Activated CD4-positive, alpha-beta T cell treated with anti-CD3 and anti-CD28 coated beads for 36 hours (primary cell): ENCODE data around the gene ECE2. TPM values are rescaled to one million over a fixed set of nuclear protein-coding genes. Genes with fewer than 3 reads are reported as not detected.

Experiments
- ATAC-seq: fragments of 200-7000 bp; cut with Tn5 transposase; one replicate; pipeline ENCODE4 v1.10.0; 2021; ENCODE audit warnings: mild to moderate bottlenecking, moderate library complexity
- CTCF ChIA-PET: fragments of 350-600 bp; sonication (Branson Sonifier 250); formaldehyde crosslinking; loops from one replicate; lab custom pipeline; 2021; ENCODE audit warnings: antibody characterized with exemption; lab: Charles Lee
- POLR2A ChIA-PET: fragments of 350-600 bp; sonication (Branson Sonifier 250); formaldehyde crosslinking; loops from one replicate; lab custom pipeline; 2021; ENCODE audit warnings: antibody characterized with exemption, inconsistent platforms; lab: Charles Lee
- DNase-seq: peaks from one replicate; pipeline ENCODE4 v3.0.0-alpha.2; 2020
- H3K27ac Mint-ChIP-seq: one replicate; pipeline ENCODE4 v1.8.0; 2021; ENCODE audit warnings: mixed read lengths
- H3K27me3 Mint-ChIP-seq: one replicate; pipeline ENCODE4 v1.8.0; 2021; ENCODE audit warnings: mixed read lengths
- H3K36me3 Mint-ChIP-seq: one replicate; pipeline ENCODE4 v1.8.0; 2021; ENCODE audit warnings: low read depth, mixed read lengths
- H3K4me1 Mint-ChIP-seq: one replicate; pipeline ENCODE4 v1.8.0; 2021; ENCODE audit warnings: mixed read lengths
- H3K4me3 Mint-ChIP-seq: one replicate; pipeline ENCODE4 v1.8.0; 2021; ENCODE audit warnings: mild to moderate bottlenecking, moderate library complexity, mixed read lengths
- H3K9me3 Mint-ChIP-seq: one replicate; pipeline ENCODE4 v1.8.0; 2021; ENCODE audit warnings: low read depth, mixed read lengths
- intact Hi-C, 2 experiments: fragments of 100-400 bp; cut with DNase I in 1 of 2; cut with micrococcal nuclease in 1 of 2; formaldehyde crosslinking; loops; one replicate each; pipeline versions ENCODE4 v1.14.2 to v1.15.1; 2022 to 2024; cut with DNase I, micrococcal nuclease
- total RNA-seq, 2 experiments: library from RNA; stranded (reverse); gene quantifications; one replicate each; pipeline ENCODE4 v1.2.3, GENCODE V29; 2021

The ECE2 gene
- total RNA-seq, 2 experiments from 2014 or later, result not detected

DNA sequence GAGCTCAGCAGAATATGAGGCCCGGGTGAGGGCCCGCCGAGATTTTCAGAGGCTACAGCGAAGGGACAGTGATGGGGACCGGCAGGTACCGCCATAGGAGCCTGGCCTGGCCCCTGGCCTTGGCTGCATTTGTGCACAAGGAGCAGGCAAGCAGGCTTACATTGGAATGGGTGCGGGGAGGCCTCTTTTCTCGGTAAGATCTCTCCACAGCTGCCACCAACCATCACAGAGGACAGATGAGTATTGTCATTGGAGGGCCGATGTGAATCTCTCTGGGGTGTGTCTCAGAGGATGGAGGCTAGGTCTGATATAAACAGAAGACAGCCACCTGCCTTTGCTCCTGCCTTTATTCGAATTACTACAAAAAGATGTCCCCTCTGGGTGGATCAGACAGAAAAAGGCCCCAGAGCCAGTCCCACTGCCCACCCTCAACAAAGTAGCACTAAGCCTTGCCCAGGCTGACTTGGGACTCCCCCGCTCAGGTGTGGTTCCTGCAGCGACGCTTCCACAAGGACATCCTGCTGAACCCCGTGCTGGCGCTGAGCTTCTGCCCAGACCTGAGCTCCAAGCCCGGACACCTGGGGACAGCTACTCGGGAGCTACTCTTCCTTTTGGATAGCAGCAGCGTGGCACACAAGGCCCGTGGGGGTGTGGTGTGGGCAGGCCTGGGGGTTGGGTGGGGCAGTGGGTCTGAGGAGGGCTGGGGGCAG lies 41.0 kb upstream of the ECE2 start:
- DNase-seq (no peak), ATAC-seq (no peak)
- POLR2A ChIA-PET, result no interaction called here
- CTCF ChIA-PET, result interaction anchor here (1.0 kb wide), 1 partner anchor 14 kb away, joined by 3 read pairs; no protein-coding TSS in a partner anchor
- H3K36me3 Mint-ChIP-seq, result no peaks in the 10 kb centered on the region
- H3K4me3 Mint-ChIP-seq, result no peak overlapping the region
- no peak overlapping the region for H3K27ac Mint-ChIP-seq
- intact Hi-C loops, result no loop called here
- peaks cover 22% of the 10 kb centered on the region for H3K27me3 Mint-ChIP-seq
- no peaks in the 10 kb centered on the region for H3K9me3 Mint-ChIP-seq
- peaks cover 4% of the 10 kb centered on the region for H3K4me1 Mint-ChIP-seq

DNA sequence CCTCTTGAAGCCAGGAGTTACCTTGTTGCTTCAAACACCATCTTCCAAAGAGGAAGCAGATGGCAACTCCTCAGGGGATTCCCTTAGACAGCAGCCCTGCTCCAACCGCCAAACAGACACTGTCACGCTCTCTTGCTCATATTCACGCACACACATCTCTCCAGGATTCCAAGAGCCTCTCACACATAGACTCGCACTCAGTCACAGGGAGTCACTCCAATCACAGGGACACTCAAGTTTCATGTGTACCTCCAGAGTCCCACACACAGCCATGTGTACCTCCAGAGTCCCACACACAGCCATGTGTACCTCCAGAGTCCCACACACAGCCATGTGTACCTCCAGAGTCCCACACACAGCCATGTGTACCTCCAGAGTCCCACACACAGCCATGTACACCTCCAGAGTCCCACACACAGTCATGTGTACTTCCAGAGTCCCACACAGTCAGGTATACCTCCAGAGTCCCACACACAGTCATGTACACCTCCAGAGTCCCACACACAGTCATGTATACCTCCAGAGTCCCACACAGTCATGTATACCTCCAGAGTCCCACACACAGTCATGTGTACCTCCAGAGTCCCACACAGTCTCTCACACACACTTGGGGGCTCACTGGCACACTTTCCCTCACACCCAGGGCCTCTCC lies 40.3 kb upstream of the ECE2 start:
- Mint-ChIP-seq H3K27ac (no peak overlapping the region), H3K9me3 (no peaks in the 10 kb centered on the region), H3K36me3 (no peaks in the 10 kb centered on the region), H3K4me3 (no peak overlapping the region), H3K4me1 (peaks cover 4% of the 10 kb centered on the region), H3K27me3 (peaks cover 22% of the 10 kb centered on the region)
- intact Hi-C loops, result no loop called here
- no peak for DNase-seq
- POLR2A ChIA-PET, result interaction anchor here (1.0 kb wide), 1 partner anchor 81 kb away, joined by 3 read pairs; no protein-coding TSS in a partner anchor
- no peak for ATAC-seq
- CTCF ChIA-PET, result interaction anchor here (2.1 kb wide), 1 partner anchor 8 kb away, joined by 10 read pairs; no protein-coding TSS in a partner anchor

- CTCF ChIA-PET, result interaction anchor here (0.6 to 2.1 kb wide), 2 partner anchors 9 to 1498 kb away, joined by 3 to 10 read pairs; no protein-coding TSS in a partner anchor
- H3K4me3 Mint-ChIP-seq, result no peak overlapping the region
- H3K27me3 Mint-ChIP-seq, result peaks cover 20% of the 10 kb centered on the region
- no peaks in the 10 kb centered on the region for H3K36me3 Mint-ChIP-seq
- ATAC-seq (no peak), DNase-seq (no peak)
- peaks cover 2% of the 10 kb centered on the region for H3K4me1 Mint-ChIP-seq
- H3K9me3 Mint-ChIP-seq, result no peaks in the 10 kb centered on the region
- POLR2A ChIA-PET, result interaction anchor here (1.0 kb wide), 1 partner anchor 80 kb away, joined by 3 read pairs; no protein-coding TSS in a partner anchor
- intact Hi-C loops, result no loop called here
- no peak overlapping the region for H3K27ac Mint-ChIP-seq
Observed at GRCh38 chr3:184236033-184236410, 39.8 kb upstream of the ECE2 start.

DNA sequence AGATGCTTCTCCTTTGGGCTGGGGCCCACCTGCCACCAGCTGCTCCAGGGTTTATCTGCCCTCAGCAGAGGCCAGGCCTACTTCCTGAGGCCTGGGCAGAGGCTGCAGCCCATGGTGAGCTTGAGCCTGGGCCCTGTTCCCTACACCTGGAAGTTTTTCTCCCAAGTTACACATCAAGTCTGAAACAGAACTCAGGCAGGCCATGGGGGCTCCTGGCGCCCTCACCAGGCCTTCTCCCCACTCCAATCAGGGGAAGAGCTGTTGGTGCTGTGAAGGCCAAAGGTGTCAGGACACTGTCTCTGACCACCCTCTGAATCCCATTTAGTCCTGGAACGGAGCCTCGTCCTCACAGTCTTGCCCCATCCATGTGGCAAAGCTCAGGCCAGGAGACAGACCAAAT lies 39.2 kb upstream of the ECE2 start:
- no peaks in the 10 kb centered on the region for H3K9me3 Mint-ChIP-seq
- ChIA-PET CTCF (interaction anchor here (0.6 to 2.1 kb wide), 4 partner anchors 10 to 1497 kb away, joined by 3 to 10 read pairs (median 3); no protein-coding TSS in a partner anchor), POLR2A (interaction anchor here (1.0 kb wide), 1 partner anchor 80 kb away, joined by 3 read pairs; no protein-coding TSS in a partner anchor)
- H3K4me1 Mint-ChIP-seq, result no peaks in the 10 kb centered on the region
- ATAC-seq (no peak), DNase-seq (no peak)
- no peaks in the 10 kb centered on the region for H3K36me3 Mint-ChIP-seq
- no peak overlapping the region for H3K27ac Mint-ChIP-seq
- intact Hi-C loops, result no loop called here
- H3K4me3 Mint-ChIP-seq, result no peak overlapping the region
- H3K27me3 Mint-ChIP-seq, result peaks cover 14% of the 10 kb centered on the region

GRCh38 chr3:184237211-184237610 lies 38.6 kb upstream of the ECE2 start:
- Mint-ChIP-seq H3K4me1 (no peaks in the 10 kb centered on the region), H3K36me3 (no peaks in the 10 kb centered on the region), H3K27ac (no peak overlapping the region), H3K9me3 (no peaks in the 10 kb centered on the region), H3K27me3 (peaks cover 9% of the 10 kb centered on the region), H3K4me3 (no peak overlapping the region)
- CTCF ChIA-PET, result interaction anchor here (0.6 to 2.1 kb wide), 6 partner anchors 8 to 720 kb away, joined by 3 to 10 read pairs (median 3); partner anchors contain the start of gene VWA5B2
- intact Hi-C loops, result no loop called here
- POLR2A ChIA-PET, result interaction anchor here (0.6 kb wide), 1 partner anchor 49 kb away, joined by 3 read pairs; no protein-coding TSS in a partner anchor
- ATAC-seq (no peak), DNase-seq (no peak)

DNA sequence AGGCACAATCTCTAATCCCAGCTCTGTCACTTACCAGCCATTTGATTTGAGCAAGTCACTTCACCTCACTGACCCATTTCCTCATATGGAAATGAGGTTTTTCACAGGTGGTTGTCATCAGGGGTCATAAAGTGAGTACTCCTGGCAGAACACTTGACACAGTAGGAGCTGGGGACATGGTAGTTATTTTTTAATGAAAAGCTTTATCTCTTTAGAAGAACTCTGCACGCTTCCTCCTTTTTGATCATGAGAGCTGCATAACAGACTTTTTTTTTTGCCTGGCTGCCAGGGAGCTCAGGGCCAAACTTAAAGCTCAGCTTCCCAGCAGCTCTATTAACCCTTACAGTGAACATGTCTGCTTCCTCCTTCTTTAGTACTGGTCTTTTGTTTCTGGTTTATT lies 38.0 kb upstream of the ECE2 start:
- H3K4me1 Mint-ChIP-seq, result no peaks in the 10 kb centered on the region
- H3K36me3 Mint-ChIP-seq, result peaks cover 2% of the 10 kb centered on the region
- DNase-seq (no peak), ATAC-seq (no peak)
- POLR2A ChIA-PET, result interaction anchor here (0.6 kb wide), 1 partner anchor 50 kb away, joined by 3 read pairs; no protein-coding TSS in a partner anchor
- CTCF ChIA-PET, result interaction anchor here (0.6 to 2.1 kb wide), 7 partner anchors 8 to 719 kb away, joined by 3 to 10 read pairs (median 3); partner anchors contain the start of genes EEF1AKMT4 and VWA5B2
- H3K4me3 Mint-ChIP-seq, result no peak overlapping the region
- H3K27me3 Mint-ChIP-seq, result peaks cover 3% of the 10 kb centered on the region
- no peak overlapping the region for H3K27ac Mint-ChIP-seq
- no peaks in the 10 kb centered on the region for H3K9me3 Mint-ChIP-seq
- intact Hi-C loops, result no loop called here

DNA sequence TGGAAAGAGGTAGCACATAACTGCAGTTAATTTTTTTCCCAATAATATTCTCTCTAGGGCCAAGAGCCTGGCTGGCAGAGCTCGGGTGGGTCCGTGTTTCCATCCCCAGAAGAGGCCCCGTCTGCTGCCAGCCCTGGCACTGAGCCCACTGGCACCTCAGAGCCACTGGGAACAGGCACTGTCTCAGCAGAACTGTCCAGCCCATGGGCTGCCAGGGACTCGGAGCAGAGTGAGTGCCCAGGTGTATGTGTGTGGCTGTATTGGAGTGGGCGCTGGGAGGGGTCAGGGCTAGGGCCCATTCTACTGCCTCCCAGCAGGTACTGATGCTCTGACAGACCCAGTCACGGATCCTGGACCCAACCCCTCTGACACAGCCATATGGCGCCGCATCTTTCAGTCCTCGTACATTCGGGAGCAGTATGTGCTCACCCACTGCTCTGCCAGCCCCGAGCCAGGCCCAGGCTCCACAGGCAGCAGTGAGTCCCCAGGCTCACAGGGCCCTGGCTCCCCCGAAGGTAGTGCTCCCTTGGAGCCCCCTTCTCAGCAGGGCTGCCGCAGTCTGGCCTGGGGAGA lies 37.5 kb upstream of the ECE2 start:
- ATAC-seq, result no peak
- Mint-ChIP-seq H3K27ac (no peak overlapping the region), H3K9me3 (no peaks in the 10 kb centered on the region), H3K27me3 (no peaks in the 10 kb centered on the region), H3K4me3 (no peak overlapping the region), H3K4me1 (no peaks in the 10 kb centered on the region), H3K36me3 (peaks cover 6% of the 10 kb centered on the region)
- no peak for DNase-seq
- intact Hi-C loops, result no loop called here
- CTCF ChIA-PET, result interaction anchor here (0.7 to 4.2 kb wide), 4 partner anchors 11 to 134 kb away, joined by 3 to 25 read pairs (median 4); partner anchors contain the start of gene EEF1AKMT4
- POLR2A ChIA-PET, result interaction anchor here (0.6 kb wide), 1 partner anchor 246 kb away, joined by 3 read pairs; no protein-coding TSS in a partner anchor

DNA sequence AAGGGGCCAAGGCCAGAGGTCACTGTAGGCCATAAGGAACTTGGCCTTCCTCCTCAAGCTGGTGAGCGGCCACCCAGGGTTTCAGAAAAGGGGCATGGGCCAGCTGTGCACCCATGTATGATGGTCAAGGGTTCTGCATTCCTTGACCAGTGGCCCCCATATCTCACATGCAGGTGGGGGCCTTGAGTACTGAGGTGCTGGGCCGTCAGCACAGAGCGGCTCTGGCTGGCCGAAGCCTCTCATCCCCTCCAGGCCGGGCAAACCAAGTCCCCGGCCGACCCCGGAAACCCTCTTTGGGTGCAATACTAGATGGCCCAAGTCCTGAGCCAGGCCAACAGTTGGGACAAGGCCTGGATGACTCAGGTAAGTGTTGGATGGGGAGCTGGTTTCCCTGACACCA lies 36.6 kb upstream of the ECE2 start:
- intact Hi-C loops, result no loop called here
- H3K27ac Mint-ChIP-seq, result no peak overlapping the region
- H3K27me3 Mint-ChIP-seq, result no peaks in the 10 kb centered on the region
- POLR2A ChIA-PET, result no interaction called here
- CTCF ChIA-PET, result interaction anchor here (0.7 to 4.2 kb wide), 3 partner anchors 11 to 19 kb away, joined by 3 to 25 read pairs (median 4); partner anchors contain the start of gene EEF1AKMT4
- DNase-seq (no peak), ATAC-seq (no peak)
- peaks cover 6% of the 10 kb centered on the region for H3K36me3 Mint-ChIP-seq
- H3K4me1 Mint-ChIP-seq, result no peaks in the 10 kb centered on the region
- H3K9me3 Mint-ChIP-seq, result no peaks in the 10 kb centered on the region
- H3K4me3 Mint-ChIP-seq, result no peak overlapping the region

- intact Hi-C loops, result loop anchor here in 1 of 2 experiments (10.0 kb wide), 1 partner anchor 685 kb away; the partner anchor contains the start of gene KLHL6
- Mint-ChIP-seq H3K36me3 (peaks cover 8% of the 10 kb centered on the region), H3K4me3 (no peak overlapping the region), H3K27me3 (no peaks in the 10 kb centered on the region), H3K27ac (no peak overlapping the region), H3K9me3 (no peaks in the 10 kb centered on the region), H3K4me1 (no peaks in the 10 kb centered on the region)
- CTCF ChIA-PET, result interaction anchor here (1.3 to 4.2 kb wide), 3 partner anchors 10 to 12 kb away, joined by 3 to 25 read pairs (median 4); partner anchors contain the start of gene EEF1AKMT4
- ATAC-seq (no peak), DNase-seq (no peak)
- POLR2A ChIA-PET, result no interaction called here
Observed at GRCh38 chr3:184239708-184240107, 36.1 kb upstream of the ECE2 start.

DNA sequence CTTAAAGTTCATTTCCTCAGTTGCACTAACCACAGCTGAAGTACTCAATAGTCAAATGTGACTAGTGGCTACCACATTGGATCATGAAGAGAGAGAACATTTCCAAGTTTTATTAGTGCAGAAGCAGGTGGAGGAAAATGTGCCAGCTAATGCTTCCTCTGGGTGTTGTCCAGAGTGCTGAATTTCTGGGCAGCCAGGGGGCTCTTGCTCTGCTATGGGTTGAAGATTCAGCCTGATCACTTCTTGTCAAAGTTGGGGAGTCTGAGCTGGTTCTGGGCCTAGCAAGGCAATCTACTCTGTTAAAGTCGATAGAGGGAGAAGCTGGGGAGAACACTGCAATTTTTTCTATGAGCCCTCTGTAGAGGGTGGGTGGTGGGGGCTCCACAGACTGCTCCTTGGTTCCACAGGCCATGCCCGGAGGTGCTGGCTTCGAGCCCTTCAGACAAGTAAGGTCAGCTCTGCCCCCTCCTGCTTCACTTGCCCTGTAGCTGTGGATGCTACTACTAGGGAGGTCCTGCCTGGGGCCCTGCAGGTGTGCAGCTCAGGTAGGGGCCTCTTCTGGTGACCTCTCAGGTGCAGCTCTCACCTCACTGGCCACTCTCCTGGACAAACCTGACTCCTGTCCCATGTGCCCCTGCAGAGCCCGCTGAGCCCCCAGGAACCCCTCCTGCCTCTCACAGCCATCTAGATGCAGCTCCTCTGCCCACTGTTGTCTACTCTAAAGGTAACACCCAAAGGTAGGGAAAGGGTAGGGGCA lies 35.3 kb upstream of the ECE2 start:
- ATAC-seq (peak; percentile 34), DNase-seq (peak; percentile 41)
- Mint-ChIP-seq H3K4me1 (no peaks in the 10 kb centered on the region), H3K9me3 (no peaks in the 10 kb centered on the region), H3K36me3 (peaks cover 12% of the 10 kb centered on the region), H3K27ac (no peak overlapping the region), H3K4me3 (no peak overlapping the region), H3K27me3 (no peaks in the 10 kb centered on the region)
- CTCF ChIA-PET, result interaction anchor here (1.0 to 4.2 kb wide), 4 partner anchors 9 to 291 kb away, joined by 3 to 25 read pairs (median 4); partner anchors contain the start of gene EEF1AKMT4
- intact Hi-C loops, result loop anchor here in 1 of 2 experiments (10.0 kb wide), 1 partner anchor 686 kb away; the partner anchor contains the start of gene KLHL6
- POLR2A ChIA-PET, result no interaction called here
